MM.1S (cell line): ENCODE data around the gene CELF4.

Source experiments
- DNase-seq: peaks from one replicate; pipeline ENCODE4 v3.0.0-alpha.2; 2015
- H2AFZ ChIP-seq: fragments of 300-600 bp; sonication (generic); 2 replicates; pipeline ENCODE4 v1.6.0; 2016; ENCODE audit warnings: antibody characterized with exemption, low read length
- H3F3A ChIP-seq: fragments of 300-600 bp; sonication (generic); 2 replicates; pipeline ENCODE4 v1.6.1; 2016; ENCODE audit warnings: mild to moderate bottlenecking, antibody characterized with exemption, low read length, moderate library complexity, mixed read lengths; ENCODE audit not compliant: insufficient read depth
- H3K27ac ChIP-seq: fragments of 300-600 bp; sonication (generic); 2 replicates; pipeline ENCODE4 v1.5.1; 2016; ENCODE audit warnings: mild to moderate bottlenecking, low read length
- H3K27me3 ChIP-seq: fragments of 300-600 bp; sonication (generic); replicated peaks from 2 replicates; pipeline ENCODE4 v1.6.0; 2016; ENCODE audit warnings: low read length; ENCODE audit not compliant: insufficient read depth
- H3K36me3 ChIP-seq: fragments of 300-600 bp; sonication (generic); replicated peaks from 2 replicates; pipeline ENCODE4 v1.6.1; 2016; ENCODE audit warnings: mild to moderate bottlenecking, low read length, mixed read lengths; ENCODE audit not compliant: insufficient read depth
- H3K4me1 ChIP-seq: fragments of 300-600 bp; sonication (generic); 2 replicates; pipeline ENCODE4 v1.6.1; 2016; ENCODE audit warnings: low read length, mixed read lengths
- H3K4me2 ChIP-seq: fragments of 300-600 bp; sonication (generic); 2 replicates; pipeline ENCODE4 v1.6.0; 2016; ENCODE audit warnings: low read depth, low read length
- H3K4me3 ChIP-seq: fragments of 300-600 bp; sonication (generic); 2 replicates; pipeline ENCODE4 v1.5.1; 2016; ENCODE audit warnings: low read length, mixed read lengths
- H3K79me2 ChIP-seq: fragments of 300-600 bp; sonication (generic); 2 replicates; pipeline ENCODE4 v1.6.1; 2016; ENCODE audit warnings: mixed run types, low read length, mixed read lengths
- H3K9ac ChIP-seq: fragments of 300-600 bp; sonication (generic); 2 replicates; pipeline ENCODE4 v1.6.1; 2016; ENCODE audit warnings: low read length, mixed read lengths
- H3K9me2 ChIP-seq: fragments of 300-600 bp; sonication (generic); replicated peaks from 2 replicates; pipeline ENCODE4 v1.6.1; 2016; ENCODE audit warnings: mild to moderate bottlenecking, low read length, mixed read lengths; ENCODE audit not compliant: insufficient read depth
- H3K9me3 ChIP-seq: fragments of 300-600 bp; sonication (generic); replicated peaks from 2 replicates; pipeline ENCODE4 v1.6.1; 2016; ENCODE audit warnings: mild to moderate bottlenecking, low read length, mixed read lengths; ENCODE audit not compliant: insufficient read depth
- H4K20me1 ChIP-seq: fragments of 300-600 bp; sonication (generic); 2 replicates; pipeline ENCODE4 v1.6.1; 2016; ENCODE audit warnings: mild to moderate bottlenecking, low read length, moderate library complexity, mixed read lengths; ENCODE audit not compliant: insufficient read depth
- EZH2 ChIP-seq: fragments of 300-600 bp; sonication (generic); optimal IDR thresholded peaks from 2 replicates; pipeline ENCODE3; 2017; ENCODE audit warnings: low read depth, mild to moderate bottlenecking, antibody characterized with exemption, low read length, mixed read lengths
- EZH2phosphoT487 ChIP-seq: fragments of 300-600 bp; sonication (generic); IDR thresholded peaks from 2 replicates; pipeline ENCODE4 v1.6.1; 2018; ENCODE audit warnings: antibody characterized with exemption, low read length
- TF ChIP-seq, protein P1 (sequence below): fragments of 300-600 bp; sonication (generic); IDR thresholded peaks from 2 replicates; pipeline ENCODE4 v1.5.1; 2016; ENCODE audit warnings: antibody characterized with exemption, low read length, mixed read lengths

Gene CELF4

GRCh38 chr18:37611614-37612279, 46.1 kb upstream of the CELF4 start:
- no peaks in the 10 kb centered on the region for H3F3A ChIP-seq
- H3K4me1 ChIP-seq, result no peaks in the 10 kb centered on the region
- H4K20me1 ChIP-seq, result no peaks in the 10 kb centered on the region
- no peak overlapping the region for H3K27ac ChIP-seq
- no peak overlapping the region for H3K4me2 ChIP-seq
- no peak overlapping the region for H3K9ac ChIP-seq
- H3K27me3 ChIP-seq, result no peaks in the 10 kb centered on the region
- TF ChIP-seq, protein P1, sequence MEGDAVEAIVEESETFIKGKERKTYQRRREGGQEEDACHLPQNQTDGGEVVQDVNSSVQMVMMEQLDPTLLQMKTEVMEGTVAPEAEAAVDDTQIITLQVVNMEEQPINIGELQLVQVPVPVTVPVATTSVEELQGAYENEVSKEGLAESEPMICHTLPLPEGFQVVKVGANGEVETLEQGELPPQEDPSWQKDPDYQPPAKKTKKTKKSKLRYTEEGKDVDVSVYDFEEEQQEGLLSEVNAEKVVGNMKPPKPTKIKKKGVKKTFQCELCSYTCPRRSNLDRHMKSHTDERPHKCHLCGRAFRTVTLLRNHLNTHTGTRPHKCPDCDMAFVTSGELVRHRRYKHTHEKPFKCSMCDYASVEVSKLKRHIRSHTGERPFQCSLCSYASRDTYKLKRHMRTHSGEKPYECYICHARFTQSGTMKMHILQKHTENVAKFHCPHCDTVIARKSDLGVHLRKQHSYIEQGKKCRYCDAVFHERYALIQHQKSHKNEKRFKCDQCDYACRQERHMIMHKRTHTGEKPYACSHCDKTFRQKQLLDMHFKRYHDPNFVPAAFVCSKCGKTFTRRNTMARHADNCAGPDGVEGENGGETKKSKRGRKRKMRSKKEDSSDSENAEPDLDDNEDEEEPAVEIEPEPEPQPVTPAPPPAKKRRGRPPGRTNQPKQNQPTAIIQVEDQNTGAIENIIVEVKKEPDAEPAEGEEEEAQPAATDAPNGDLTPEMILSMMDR, result no peak
- TF ChIP-seq EZH2 (no peak), EZH2phosphoT487 (no peak)
- DNase-seq, result no peak
- H3K36me3 ChIP-seq, result no peaks in the 10 kb centered on the region
- H2AFZ ChIP-seq, result no peak overlapping the region
- no peak overlapping the region for H3K4me3 ChIP-seq
- H3K9me3 ChIP-seq, result no peaks in the 10 kb centered on the region
- H3K79me2 ChIP-seq, result no peaks in the 10 kb centered on the region
- no peaks in the 10 kb centered on the region for H3K9me2 ChIP-seq

- no peaks in the 10 kb centered on the region for H3K9me2 ChIP-seq
- H3K27ac ChIP-seq, result no peak overlapping the region
- no peaks in the 10 kb centered on the region for H3F3A ChIP-seq
- no peak for DNase-seq
- no peak overlapping the region for H3K4me2 ChIP-seq
- TF ChIP-seq EZH2 (no peak), EZH2phosphoT487 (no peak)
- TF ChIP-seq, protein P1, result no peak
- no peaks in the 10 kb centered on the region for H3K9me3 ChIP-seq
- H3K9ac ChIP-seq, result no peak overlapping the region
- no peak overlapping the region for H3K4me3 ChIP-seq
- H4K20me1 ChIP-seq, result no peaks in the 10 kb centered on the region
- no peaks in the 10 kb centered on the region for H3K4me1 ChIP-seq
- H3K27me3 ChIP-seq, result no peaks in the 10 kb centered on the region
- H2AFZ ChIP-seq, result no peak overlapping the region
- no peaks in the 10 kb centered on the region for H3K36me3 ChIP-seq
- H3K79me2 ChIP-seq, result no peaks in the 10 kb centered on the region
Observed at GRCh38 chr18:37608876-37609275, 43.3 kb upstream of the CELF4 start.

- H3K36me3 ChIP-seq, result no peaks in the 10 kb centered on the region
- H3K4me3 ChIP-seq, result no peak overlapping the region
- no peak for DNase-seq
- TF ChIP-seq, protein P1, result no peak
- TF ChIP-seq EZH2phosphoT487 (no peak), EZH2 (no peak)
- H4K20me1 ChIP-seq, result no peaks in the 10 kb centered on the region
- H3K27me3 ChIP-seq, result no peaks in the 10 kb centered on the region
- no peak overlapping the region for H3K4me2 ChIP-seq
- no peaks in the 10 kb centered on the region for H3K9me3 ChIP-seq
- no peak overlapping the region for H3K27ac ChIP-seq
- H3K9me2 ChIP-seq, result no peaks in the 10 kb centered on the region
- H3F3A ChIP-seq, result no peaks in the 10 kb centered on the region
- no peak overlapping the region for H2AFZ ChIP-seq
- H3K79me2 ChIP-seq, result no peaks in the 10 kb centered on the region
- no peak overlapping the region for H3K9ac ChIP-seq
- H3K4me1 ChIP-seq, result no peaks in the 10 kb centered on the region
Observed at GRCh38 chr18:37607281-37607680, 41.7 kb upstream of the CELF4 start.
